ENCODE measurements around the gene IQGAP2.
"Not testable (repeated sequence)": the region's sequence is repeated elsewhere in the genome, so short reads cannot be mapped to it uniquely, and the experiment has no call there.

Gene IQGAP2, protein sequence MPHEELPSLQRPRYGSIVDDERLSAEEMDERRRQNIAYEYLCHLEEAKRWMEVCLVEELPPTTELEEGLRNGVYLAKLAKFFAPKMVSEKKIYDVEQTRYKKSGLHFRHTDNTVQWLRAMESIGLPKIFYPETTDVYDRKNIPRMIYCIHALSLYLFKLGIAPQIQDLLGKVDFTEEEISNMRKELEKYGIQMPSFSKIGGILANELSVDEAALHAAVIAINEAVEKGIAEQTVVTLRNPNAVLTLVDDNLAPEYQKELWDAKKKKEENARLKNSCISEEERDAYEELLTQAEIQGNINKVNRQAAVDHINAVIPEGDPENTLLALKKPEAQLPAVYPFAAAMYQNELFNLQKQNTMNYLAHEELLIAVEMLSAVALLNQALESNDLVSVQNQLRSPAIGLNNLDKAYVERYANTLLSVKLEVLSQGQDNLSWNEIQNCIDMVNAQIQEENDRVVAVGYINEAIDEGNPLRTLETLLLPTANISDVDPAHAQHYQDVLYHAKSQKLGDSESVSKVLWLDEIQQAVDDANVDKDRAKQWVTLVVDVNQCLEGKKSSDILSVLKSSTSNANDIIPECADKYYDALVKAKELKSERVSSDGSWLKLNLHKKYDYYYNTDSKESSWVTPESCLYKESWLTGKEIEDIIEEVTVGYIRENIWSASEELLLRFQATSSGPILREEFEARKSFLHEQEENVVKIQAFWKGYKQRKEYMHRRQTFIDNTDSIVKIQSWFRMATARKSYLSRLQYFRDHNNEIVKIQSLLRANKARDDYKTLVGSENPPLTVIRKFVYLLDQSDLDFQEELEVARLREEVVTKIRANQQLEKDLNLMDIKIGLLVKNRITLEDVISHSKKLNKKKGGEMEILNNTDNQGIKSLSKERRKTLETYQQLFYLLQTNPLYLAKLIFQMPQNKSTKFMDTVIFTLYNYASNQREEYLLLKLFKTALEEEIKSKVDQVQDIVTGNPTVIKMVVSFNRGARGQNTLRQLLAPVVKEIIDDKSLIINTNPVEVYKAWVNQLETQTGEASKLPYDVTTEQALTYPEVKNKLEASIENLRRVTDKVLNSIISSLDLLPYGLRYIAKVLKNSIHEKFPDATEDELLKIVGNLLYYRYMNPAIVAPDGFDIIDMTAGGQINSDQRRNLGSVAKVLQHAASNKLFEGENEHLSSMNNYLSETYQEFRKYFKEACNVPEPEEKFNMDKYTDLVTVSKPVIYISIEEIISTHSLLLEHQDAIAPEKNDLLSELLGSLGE (N-terminal part only)

DNA sequence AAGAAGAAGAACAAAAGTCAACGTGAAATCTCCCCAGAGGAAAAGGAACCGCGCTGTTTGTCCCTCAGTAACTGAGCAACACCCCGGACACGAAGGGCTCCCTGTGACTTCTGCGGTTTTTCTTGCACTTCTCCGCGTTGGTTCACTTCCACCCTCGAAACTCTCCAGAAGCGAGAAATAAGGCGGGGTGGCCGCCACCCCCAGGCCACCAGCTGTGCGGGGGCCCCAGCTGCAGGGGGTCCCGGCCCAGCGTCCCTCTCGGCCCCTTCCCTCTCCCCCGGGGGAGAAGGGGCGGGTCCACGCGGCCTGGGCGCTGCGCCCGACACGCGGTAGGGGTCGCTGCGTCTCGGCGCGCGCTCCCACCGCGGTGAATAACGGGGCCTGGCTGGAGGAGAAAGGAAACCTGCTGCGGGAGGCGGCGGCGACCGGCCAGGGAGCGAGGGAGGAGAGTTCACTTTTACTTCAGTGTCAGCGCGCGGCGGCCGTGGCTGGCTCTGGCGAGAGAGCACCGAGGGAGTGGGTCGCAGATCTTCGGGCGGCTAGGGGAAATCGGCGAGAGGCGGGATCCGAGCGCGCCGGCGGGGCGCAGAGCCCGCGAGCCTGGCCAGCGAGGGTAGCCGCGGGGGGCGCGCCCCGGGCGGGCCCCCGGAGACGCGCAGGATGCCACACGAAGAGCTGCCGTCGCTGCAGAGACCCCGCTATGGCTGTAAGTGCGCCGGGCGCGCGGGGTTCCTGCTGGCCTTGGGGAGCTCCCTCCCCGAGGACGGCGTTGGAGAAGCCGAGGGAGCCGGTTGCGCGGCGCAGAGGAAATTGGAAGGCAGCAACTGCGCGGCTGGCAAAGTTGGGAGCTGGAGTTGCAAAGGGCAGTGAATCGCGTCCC lies at the start of gene IQGAP2:
Gene IQGAP2, plus strand, starts transcription at position 400 of the 880 bp plus-strand sequence. Its CDS starts 261 bp downstream, at position 661.
- peak; percentile 29 for DNase-seq (ENCODE audit: low spot score)

DNA sequence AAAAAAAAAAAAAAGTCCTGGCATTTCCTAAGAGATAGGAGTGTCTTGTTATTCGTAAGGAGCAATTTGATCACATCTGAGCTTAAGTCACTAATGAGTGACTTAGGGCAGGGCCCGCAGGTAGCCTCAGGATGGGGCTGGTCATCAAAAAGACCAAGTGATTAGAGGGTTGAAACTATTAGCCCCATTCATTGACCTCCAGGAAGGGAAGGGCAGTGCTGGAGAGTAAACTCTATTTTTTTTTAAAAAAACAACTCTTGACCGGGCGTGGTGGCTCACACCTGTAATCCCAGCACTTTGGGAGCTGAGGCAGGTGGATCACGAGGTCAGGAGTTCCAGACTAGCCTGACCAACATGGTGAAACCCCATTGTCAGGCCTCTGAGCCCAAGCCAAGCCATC lies 46.2 kb upstream of the IQGAP2 start:
- no peak for DNase-seq (ENCODE audit: low spot score)

DNA sequence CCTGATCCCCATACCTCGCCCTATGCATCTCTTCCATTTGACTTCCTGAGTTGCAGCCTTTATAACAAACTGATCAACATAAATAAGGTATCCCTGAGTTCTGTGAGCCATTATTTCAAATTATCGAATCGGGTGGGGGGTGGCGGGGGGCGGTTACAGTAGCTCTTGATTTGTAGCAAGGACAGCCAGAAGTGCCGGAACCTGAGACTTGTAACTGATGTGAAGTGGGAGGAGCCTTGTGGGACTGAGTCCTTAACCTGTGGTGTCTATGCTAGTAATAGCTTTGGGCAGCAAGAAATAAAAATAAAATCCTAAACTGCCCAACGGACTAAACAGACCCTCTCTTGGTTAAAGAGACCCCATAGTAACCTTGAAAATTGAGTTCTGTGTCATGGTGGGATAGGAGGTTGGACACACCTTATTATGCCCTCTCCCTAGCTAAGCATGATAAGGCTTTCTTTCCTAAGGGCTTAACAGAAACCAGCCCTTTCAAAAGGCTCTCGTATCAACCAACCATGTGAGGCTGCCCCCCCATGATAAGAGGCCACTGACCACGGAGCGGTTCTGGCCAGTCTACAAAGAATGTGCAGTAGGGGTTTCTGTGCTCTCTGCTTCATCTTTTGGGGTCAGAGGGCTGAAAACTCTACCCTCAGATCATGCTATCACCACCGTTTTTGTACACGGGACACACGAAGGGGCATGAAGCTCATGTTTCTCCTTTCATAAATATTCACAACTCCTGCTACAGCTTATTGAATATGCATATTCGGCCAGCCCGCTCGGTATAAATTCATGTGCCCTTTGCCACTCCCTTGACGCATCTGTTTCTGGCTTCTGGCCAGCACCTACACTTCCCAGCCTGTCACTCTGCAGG lies 39.5 kb upstream of the IQGAP2 start:
- DNase-seq (ENCODE audit: low spot score): no peak

GRCh38 chr5:76364226-76364589 lies 38.9 kb upstream of the IQGAP2 start:
- DNase-seq (ENCODE audit: low spot score): no peak

DNA sequence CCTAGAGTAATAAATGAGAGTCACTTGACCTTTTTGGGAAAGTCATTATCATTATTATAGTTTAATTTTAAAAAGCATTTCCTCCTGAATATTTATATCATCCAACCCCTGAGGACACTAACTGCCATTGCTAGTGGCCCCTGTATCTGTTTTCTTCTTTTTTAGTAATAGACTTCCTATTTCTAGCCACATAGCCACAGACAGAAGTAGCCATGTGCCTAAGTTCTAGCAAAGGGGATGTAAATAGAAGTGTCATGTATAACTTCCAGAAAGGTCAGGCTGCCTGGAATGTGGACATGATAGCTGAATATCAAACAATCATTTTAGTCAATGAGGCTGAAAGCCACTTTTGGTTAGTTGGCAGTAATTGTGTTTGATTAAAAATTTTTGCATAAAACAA lies 37.5 kb upstream of the IQGAP2 start:
- no peak for DNase-seq (ENCODE audit: low spot score)

GRCh38 chr5:76366596-76366995 lies 36.5 kb upstream of the IQGAP2 start:
- no peak for DNase-seq (ENCODE audit: low spot score)

GRCh38 chr5:76367623-76368371 lies 35.3 kb upstream of the IQGAP2 start:
- no peak for DNase-seq (ENCODE audit: low spot score)

DNA sequence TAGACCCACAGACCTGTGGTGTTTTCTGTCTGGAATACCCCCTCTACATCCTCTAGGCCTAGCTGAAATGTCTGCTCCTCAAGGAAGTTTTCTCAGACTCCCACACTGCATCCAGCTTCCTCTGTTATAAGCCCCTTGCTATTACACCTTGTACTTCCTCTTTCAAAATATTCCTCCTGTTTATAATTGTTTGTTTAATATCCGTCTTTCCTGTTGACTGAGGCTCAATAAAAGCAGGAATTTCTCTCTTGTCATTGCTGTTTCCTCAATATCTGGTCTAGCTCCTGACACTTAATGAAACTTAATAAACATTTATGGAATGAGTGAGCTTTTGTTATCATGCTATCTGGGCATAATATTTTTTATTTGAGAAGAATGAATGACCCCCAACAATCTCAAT lies 34.1 kb upstream of the IQGAP2 start:
- no peak for DNase-seq (ENCODE audit: low spot score)

- DNase-seq (ENCODE audit: low spot score): not testable (repeated sequence)
These were observed 33.4 kb upstream of the IQGAP2 start for GRCh38 chr5:76369668-76370067.

GRCh38 chr5:76371960-76372322 lies 31.1 kb upstream of the IQGAP2 start:
- DNase-seq (ENCODE audit: low spot score): no peak

DNA sequence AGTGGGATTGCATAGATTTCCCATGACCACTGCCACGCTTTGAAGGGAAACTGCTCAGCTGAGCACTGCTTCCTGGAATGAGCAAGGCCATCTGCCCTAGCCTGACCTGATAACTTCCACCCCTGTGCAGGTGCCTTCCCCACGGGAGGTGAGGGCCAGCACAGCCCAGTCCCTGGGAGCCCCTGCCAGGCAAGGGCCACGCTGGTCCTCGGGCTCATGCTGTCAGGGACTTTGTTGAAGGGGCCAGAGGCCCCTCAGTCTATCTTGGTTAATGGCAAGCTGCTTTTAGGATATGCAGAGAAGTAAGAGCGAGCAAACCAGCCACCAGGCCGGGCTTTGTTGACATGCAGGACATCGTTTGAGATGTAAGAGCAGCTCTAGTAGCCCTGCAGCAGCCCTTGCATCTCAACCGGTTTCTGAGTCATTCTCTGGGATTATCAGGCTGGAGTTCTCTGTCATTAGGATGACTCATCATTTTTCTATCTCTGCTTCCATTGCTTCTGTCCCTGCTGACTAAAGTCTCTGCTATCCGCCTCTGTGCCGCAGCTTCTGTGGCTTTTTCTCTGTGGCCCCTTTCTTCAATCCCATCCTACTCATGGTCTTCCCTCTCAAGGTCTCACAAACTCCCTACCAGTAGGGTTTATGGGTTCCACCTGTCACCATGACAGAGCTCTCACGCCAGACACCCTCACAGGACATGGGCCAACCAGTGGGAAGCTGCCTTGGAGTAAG lies 30.6 kb upstream of the IQGAP2 start:
- DNase-seq (ENCODE audit: low spot score): peak; percentile 57

DNA sequence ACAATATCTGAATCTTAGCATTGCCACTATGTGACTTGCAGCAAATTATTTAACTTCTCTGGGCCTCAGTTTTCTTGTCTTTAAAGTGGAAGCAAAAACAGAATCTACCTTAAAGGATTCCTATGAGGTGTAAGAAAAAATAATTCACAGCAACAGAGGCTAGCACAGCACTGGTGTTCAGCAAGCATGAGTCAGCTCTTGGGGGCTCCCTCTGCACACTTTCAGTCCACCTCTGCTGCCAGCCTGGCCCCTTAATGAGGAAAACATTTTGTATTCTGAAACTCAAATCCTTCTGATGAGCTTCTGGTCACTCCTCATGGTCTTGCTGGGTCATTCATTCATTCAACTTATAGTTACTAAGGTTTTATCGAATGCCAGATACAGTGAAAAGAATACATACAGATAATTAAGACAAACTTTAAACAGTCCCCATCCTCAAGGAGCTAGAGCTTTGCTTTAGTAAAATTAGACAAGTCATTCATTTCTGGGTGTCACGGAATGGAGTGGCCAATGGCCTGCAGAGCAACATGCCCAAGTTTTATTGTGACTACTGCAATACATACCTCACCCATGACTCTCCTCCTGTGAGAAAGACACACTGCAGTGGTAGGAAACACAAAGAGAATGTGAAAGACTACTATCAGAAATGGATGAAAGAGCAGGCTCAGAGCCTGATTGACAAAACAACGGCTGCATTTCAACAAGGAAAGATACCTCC lies 26.8 kb upstream of the IQGAP2 start:
- no peak for DNase-seq (ENCODE audit: low spot score)

DNA sequence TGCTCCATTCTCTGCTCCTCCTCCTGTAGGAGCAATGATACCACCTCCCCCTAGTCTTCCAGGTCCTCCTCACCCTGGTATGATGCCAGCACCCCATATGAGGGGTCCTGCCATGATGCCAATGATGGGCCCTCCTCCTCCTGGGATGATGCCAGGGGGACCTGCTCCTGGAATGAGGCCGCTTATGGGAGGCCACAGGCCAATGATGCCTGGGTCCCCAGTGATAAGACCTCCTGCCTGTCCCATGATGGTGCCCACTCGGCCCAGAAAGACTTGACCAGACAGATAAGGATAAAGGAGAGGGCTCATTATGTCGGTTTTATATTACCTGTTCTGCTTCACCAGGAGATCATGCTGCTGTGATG lies 26.2 kb upstream of the IQGAP2 start:
- no peak for DNase-seq (ENCODE audit: low spot score)

- no peak for DNase-seq (ENCODE audit: low spot score)
These were observed 24.7 kb upstream of the IQGAP2 start for GRCh38 chr5:76378355-76378754.

- no peak for DNase-seq (ENCODE audit: low spot score)
These were observed 23.8 kb upstream of the IQGAP2 start for GRCh38 chr5:76379316-76379715.

GRCh38 chr5:76379855-76380254 lies 23.2 kb upstream of the IQGAP2 start:
- DNase-seq (ENCODE audit: low spot score): no peak

- DNase-seq (ENCODE audit: low spot score): no peak
These were observed 22.6 kb upstream of the IQGAP2 start for GRCh38 chr5:76380346-76381066.
